Adrenal gland (tissue), 5 donors: ENCODE measurements around the gene INF2.

ENCODE experiments used
- POLR2A ChIP-seq, 2 donors: fragments of 450-650 bp; IDR thresholded peaks; one replicate each; pipeline ENCODE4 v1.6.1; 2017; ENCODE audit warnings: antibody characterized with exemption in 2 of 2, mild to moderate bottlenecking in 2 of 2, moderate library complexity in 1 of 2
- TF ChIP-seq, protein P1 (sequence below), 6 experiments: fragments of 450-650 bp in 4 of 6; fragments of 200-600 bp in 2 of 6; sonication (generic) in 1 of 6; IDR thresholded peaks; 1 replicate in 5 of 6; 2 replicates in 1 of 6; pipeline versions ENCODE4 v1.5.1 to v1.8.0; 2016 to 2021; ENCODE audit warnings: antibody characterized with exemption in 6 of 6, mild to moderate bottlenecking in 2 of 6, moderate library complexity in 1 of 6
- donor health status: DM: no; HTN: no; CAD: no.

DNA sequence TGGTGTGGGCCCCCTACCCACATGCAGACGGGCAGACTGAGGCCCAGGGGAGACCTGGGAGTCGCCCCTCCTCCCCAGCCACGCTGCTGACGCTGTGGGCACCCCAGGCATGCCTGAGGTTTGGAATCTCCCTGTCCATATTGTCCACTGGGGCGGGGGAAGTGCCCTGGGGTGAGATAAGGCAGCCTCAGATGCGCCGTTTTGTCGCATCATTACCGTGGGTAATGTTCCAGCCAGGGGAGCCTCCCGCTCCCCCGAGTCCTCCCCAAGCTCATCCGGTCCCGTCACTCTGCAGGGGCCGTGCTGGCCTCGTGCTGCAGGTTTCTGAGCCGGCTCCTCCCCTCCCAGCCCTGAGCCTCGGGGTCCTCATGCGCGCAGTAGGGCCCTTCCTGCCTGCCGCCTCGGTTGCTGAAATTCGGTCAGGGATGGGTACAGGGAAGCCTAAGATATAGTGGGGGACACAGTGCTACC lies 11.4 kb downstream of the INF2 start:
- no peak for TF ChIP-seq POLR2A (IDR thresholded peaks at IDR 0.05)
- TF ChIP-seq, protein P1, sequence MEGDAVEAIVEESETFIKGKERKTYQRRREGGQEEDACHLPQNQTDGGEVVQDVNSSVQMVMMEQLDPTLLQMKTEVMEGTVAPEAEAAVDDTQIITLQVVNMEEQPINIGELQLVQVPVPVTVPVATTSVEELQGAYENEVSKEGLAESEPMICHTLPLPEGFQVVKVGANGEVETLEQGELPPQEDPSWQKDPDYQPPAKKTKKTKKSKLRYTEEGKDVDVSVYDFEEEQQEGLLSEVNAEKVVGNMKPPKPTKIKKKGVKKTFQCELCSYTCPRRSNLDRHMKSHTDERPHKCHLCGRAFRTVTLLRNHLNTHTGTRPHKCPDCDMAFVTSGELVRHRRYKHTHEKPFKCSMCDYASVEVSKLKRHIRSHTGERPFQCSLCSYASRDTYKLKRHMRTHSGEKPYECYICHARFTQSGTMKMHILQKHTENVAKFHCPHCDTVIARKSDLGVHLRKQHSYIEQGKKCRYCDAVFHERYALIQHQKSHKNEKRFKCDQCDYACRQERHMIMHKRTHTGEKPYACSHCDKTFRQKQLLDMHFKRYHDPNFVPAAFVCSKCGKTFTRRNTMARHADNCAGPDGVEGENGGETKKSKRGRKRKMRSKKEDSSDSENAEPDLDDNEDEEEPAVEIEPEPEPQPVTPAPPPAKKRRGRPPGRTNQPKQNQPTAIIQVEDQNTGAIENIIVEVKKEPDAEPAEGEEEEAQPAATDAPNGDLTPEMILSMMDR (IDR thresholded peaks at IDR 0.05): no peak
